ENCODE data around the gene ZNF275.

- TF ChIP-seq CTCF (conservative IDR thresholded peaks at IDR 0.05; ENCODE audit: low read length) (no peak), EZH2phosphoT487 (IDR thresholded peaks at IDR 0.05; ENCODE audit: borderline replicate concordance) (no peak)
Measured at GRCh38 chrX:153401133-153401764, 67.3 kb downstream of the ZNF275 start, which contains the start of gene PNMA6E.

All from Loucy (cell line).